HG02623 (cell line): ENCODE results near the gene ABCD4.
"Not testable (repeated sequence)": the region's sequence is repeated elsewhere in the genome, so short reads cannot be mapped to it uniquely, and the experiment has no call there.

ENCODE experiments used
- ATAC-seq: cut with Tn5 transposase; IDR thresholded peaks from one replicate; pipeline ENCODE4 v1.9.1; 2021; ENCODE audit warnings: moderate library complexity; ENCODE audit not compliant: unreplicated experiment

ABCD4 gene

GRCh38 chr14:74302634-74303569, at the start of gene ABCD4:
TSS of gene ABCD4 (minus strand) at chr14:74302934. CDS start at chr14:74302912, 22 bp downstream.
- ATAC-seq = peak; percentile 95

GRCh38 chr14:74350928-74351323, 48.2 kb upstream of the ABCD4 start:
- ATAC-seq = no peak

GRCh38 chr14:74350211-74350927, 47.6 kb upstream of the ABCD4 start:
- no peak for ATAC-seq

GRCh38 chr14:74349757-74350156, 47.0 kb upstream of the ABCD4 start:
- ATAC-seq = no peak

GRCh38 chr14:74348735-74349463, 46.2 kb upstream of the ABCD4 start:
- no peak for ATAC-seq

GRCh38 chr14:74348241-74348734, 45.6 kb upstream of the ABCD4 start, which contains the start of gene VRTN:
TSS of gene VRTN (plus strand) at chr14:74348471. CDS start at chr14:74356784, 8,313 bp downstream.
- no peak for ATAC-seq

- no peak for ATAC-seq
Observed at GRCh38 chr14:74347795-74348100, 45.0 kb upstream of the ABCD4 start.

- no peak for ATAC-seq
Observed at GRCh38 chr14:74347097-74347794, 44.5 kb upstream of the ABCD4 start.

- no peak for ATAC-seq
Observed at GRCh38 chr14:74346341-74346740, 43.6 kb upstream of the ABCD4 start.

- ATAC-seq = no peak
Observed at GRCh38 chr14:74333909-74334308, 31.2 kb upstream of the ABCD4 start.

GRCh38 chr14:74329950-74330552, 27.3 kb upstream of the ABCD4 start:
- not testable (repeated sequence) for ATAC-seq

GRCh38 chr14:74326369-74327152, 23.8 kb upstream of the ABCD4 start:
- ATAC-seq = no peak

- ATAC-seq = no peak
Observed at GRCh38 chr14:74325446-74325845, 22.7 kb upstream of the ABCD4 start.

GRCh38 chr14:74324931-74325361, 22.2 kb upstream of the ABCD4 start:
- no peak for ATAC-seq

GRCh38 chr14:74314576-74314975, 11.8 kb upstream of the ABCD4 start:
- no peak for ATAC-seq

- ATAC-seq = no peak
Observed at GRCh38 chr14:74313601-74314000, 10.9 kb upstream of the ABCD4 start.

GRCh38 chr14:74312161-74312560, 9.4 kb upstream of the ABCD4 start:
- no peak for ATAC-seq

GRCh38 chr14:74309125-74310022, 6.6 kb upstream of the ABCD4 start:
- ATAC-seq = no peak
